HG03565 (cell line): ENCODE measurements around the gene TMEM203.

Experiments used
- ATAC-seq: cut with Tn5 transposase; IDR thresholded peaks from one replicate; pipeline ENCODE4 v1.9.1; 2021; ENCODE audit warnings: mild to moderate bottlenecking, moderate library complexity; ENCODE audit not compliant: unreplicated experiment

TMEM203 gene

GRCh38 chr9:137182836-137183235 lies 22.6 kb downstream of the TMEM203 start:
- ATAC-seq, result no peak

DNA sequence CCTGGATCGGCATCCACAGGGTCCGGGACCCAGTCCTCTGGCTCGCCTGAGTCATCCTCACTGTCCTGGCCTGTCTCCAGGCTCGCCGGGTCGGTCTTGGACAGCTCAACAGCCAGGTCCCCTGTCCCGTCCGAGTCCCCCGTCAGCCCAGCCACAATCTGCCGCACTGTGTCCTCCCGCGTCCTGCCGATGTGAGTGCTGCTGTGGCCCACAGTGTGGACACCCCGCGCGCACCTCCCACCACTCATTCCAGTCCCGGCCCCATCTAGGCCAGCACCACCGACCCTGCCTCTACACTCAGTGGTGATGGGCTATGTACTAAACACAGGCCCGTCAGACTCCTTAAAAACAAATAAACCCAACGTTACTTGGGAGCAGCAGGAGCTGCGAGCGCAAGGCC lies 23.8 kb downstream of the TMEM203 start:
- ATAC-seq, result no peak

DNA sequence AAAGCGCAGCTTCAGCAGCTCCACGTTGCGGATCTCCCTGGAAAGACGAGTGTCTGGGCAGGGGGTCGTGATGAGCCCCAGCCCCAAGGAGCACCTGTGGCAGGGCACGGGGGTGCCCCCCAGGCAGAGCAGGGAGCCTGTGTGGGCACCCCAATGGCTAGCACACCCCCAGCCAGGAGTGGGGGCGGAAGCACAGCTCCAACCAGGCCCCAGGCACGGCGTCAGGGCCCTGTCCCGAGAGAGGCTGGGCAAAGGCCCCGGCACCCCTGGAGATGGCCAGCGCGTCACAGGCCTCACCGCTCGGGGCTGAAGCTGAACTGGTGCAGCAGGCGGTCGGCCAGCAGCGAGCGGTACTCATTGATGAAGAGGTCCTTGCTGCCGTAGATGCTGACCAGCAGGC lies 25.0 kb downstream of the TMEM203 start:
- ATAC-seq, result no peak

- no peak for ATAC-seq
Measured at GRCh38 chr9:137179761-137180160, 25.7 kb downstream of the TMEM203 start.

DNA sequence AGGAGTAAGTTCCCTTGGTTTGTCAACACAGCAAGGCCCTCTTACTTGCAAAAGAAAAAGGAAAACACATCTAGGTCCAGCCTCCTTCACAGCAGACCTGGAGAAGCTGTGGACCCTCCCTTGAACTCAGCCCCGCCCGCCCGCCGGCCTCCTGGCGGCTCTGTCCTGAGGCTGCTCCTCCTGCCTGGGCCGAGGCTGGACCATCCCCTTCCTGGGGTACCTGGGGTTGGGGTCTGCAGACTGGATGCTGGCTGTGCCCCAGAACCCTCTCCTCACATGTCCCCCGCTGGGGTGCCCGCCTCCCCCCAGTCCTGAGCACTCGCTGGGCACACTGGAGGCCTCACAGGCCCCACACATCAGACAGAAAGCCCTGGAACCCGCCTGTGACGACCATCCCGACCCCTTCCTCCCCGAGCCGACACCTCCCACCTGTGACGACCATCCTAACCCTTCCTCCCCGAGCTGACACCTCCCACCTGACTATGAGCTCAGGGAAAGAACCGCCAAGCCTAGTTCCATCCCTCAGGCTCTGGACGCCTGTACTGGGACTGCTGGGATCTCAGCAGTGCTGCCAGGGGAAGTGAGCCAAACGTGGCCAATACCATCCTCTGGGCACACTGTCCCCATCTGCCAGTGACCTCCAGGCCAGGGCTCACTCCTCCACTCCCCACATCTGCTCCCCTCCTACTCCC lies 26.4 kb downstream of the TMEM203 start:
- ATAC-seq, result no peak

- ATAC-seq, result no peak
Measured at GRCh38 chr9:137178201-137178938, 27.1 kb downstream of the TMEM203 start.

GRCh38 chr9:137176302-137177182 lies 28.9 kb downstream of the TMEM203 start:
- no peak for ATAC-seq

DNA sequence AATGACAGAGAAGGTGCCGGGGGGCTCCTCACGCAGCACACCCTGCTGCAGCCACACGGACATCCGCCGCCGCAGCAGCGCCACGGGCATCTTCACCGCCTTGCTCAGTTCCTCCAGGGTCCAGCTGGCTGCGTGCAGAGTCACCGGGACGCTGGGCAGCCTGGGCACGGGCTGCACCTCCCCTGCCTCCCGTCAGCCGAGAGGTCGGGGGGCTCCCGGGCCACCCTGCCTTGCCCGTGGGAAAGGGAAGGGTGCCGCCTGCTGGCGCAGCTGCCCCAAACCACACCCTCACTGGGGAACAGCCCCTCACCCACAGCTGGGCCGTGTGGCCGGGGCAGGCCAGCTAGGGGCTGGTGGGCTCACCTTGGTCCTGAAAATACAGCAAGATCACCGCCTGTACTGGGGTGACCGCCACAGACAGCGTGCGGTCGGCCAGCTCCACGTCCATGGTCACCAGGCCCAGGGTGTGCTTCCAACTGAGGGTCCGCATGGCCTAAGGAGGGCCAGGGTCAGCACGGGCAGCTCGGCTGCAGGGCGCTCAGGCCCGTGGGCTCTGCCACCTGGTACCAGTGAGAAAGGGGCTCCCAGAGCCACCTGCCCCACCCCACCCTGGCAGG lies 30.0 kb downstream of the TMEM203 start:
- no peak for ATAC-seq

GRCh38 chr9:137174722-137175293 lies 30.6 kb downstream of the TMEM203 start:
- ATAC-seq, result no peak

DNA sequence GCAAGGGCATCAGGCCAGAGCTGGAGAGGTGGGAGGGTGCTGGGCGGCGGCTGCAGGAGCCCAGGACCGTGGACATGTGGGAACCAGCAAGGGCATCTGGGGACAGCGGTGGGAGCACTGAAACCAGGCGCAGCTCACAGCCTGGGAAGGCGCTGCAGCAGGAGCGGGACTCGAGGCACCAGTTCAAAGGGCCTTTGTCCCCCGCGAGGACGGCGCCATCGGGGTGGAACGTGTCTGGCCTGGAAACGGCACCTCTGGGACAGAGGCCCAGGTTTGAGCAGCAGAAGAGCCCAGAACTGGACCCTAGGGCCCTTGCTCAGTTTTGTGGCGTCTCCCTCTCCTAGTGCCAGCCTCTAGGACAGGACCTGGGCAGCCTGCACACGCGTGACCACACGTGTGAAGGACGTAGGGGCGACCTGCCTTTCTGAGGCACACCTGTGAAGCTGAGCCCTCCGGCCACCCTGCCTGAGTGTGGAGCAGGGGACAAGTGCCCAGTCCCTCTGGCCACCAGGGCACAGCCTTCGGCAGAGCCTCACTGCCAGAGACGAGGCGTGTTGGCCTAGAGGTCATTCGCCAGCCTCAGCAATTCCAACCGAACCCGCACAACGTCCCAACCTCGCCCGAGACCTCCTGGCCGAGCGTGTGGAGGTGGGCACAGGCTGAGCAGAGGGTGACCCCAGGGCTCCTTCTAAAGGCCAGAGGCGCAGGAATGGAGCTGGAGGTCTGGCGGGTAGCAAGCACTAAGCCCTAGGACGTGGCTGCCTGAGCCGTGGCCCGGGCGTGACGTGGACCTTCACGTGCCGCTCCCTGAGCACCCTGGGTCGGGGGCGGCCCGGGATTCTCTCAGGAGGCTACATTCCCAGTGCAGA lies 31.4 kb downstream of the TMEM203 start:
- no peak for ATAC-seq

DNA sequence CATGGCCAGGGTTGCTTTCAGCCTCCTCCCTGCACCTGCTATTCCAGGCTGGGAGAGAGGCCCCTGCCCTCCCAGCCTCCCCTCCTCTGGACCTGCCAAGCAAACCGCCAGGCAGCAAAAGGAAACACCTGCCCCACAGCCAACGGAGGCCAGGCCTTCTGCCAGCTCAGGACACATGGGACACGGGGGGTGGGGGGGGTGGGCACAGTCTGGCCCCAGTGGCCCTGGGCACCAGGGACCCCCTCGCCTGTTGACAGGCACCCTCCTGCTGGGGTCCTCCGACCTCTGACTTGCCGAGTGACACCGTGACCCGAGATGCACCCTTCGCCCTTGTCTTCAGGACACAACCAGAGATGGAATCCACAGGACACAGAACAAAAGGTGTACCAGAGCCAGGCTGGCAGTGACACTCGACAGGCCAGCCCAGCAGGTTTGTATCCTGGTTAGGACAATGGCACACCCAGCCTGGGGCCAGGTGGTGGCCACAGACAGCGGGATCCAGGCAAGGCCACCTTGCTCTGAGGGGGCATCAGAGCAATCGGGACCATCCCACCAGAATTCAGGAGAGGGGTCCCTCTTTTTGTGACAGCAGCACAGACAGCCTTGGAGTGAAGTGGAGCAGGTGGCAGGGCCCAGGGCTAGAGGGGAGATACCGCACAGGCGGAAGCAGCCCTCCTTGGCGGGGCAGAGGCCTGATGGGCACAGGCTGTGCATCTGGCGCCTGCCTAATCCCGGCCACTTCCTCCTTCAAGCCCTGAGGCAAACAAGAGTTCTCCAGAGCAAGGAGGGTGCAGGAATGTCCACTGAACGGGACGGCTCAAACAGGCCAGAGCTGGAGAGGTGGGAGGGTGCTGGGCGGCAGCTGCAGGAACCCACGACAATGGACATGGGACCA lies 32.3 kb downstream of the TMEM203 start:
- ATAC-seq, result no peak

GRCh38 chr9:137171149-137171900 lies 34.1 kb downstream of the TMEM203 start:
- no peak for ATAC-seq

DNA sequence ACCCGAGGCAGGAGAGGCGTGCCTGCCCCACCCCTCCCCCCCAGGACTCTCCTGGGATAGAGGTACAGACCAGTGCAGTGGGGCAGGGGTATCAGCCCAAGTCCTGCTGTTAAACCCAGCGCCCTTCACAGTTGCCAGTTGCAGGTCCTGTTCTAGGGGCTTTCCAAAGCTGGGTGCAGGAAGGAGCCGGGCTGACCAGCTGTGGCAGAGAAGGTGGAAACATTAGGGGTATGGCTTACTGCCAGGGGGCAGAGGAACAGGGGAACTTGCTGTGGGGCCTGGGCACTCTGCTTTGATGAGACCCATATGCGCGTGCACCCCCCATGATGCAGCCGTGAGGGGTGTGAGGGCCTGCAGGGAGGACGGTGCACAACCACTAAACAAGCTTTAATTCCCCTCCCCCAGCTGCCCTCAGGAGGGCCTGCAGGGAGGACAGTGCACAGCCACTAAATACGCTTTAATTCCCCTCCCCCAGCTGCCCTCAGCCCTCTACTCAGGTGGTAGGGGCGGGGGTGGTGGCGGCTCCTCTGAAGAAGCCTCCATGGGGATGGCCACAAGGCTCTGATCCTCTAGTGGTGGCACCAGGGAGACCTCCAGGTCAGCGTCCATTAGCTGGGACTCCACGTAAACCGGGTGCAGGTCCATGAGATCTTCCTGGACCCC lies 34.8 kb downstream of the TMEM203 start:
- no peak for ATAC-seq

GRCh38 chr9:137169896-137170358 lies 35.5 kb downstream of the TMEM203 start, which contains the start of gene LRRC26:
Gene LRRC26 (minus strand): TSS chr9:137170051. CDS start chr9:137169943, 108 bp downstream.
- no peak for ATAC-seq

GRCh38 chr9:137168904-137169856 lies 36.3 kb downstream of the TMEM203 start:
- no peak for ATAC-seq

GRCh38 chr9:137168573-137168903 lies 36.9 kb downstream of the TMEM203 start:
- ATAC-seq, result no peak
